SU-DHL-6 (cell line): ENCODE measurements around the gene SLC25A18.
"Not testable (repeated sequence)": the region's sequence is repeated elsewhere in the genome, so short reads cannot be mapped to it uniquely, and the experiment has no call there.

Experiments
- H2AFZ ChIP-seq: fragments of 200-600 bp; sonication (generic); 2 replicates; pipeline ENCODE4 v1.6.1; 2014; ENCODE audit warnings: low read depth, mild to moderate bottlenecking, moderate library complexity, mixed read lengths, antibody characterized with exemption, low read length; ENCODE audit not compliant: severe bottlenecking
- H3F3A ChIP-seq: fragments of 200-600 bp; shearing (Covaris generic); 2 replicates; pipeline ENCODE4 v1.6.0; 2016; ENCODE audit warnings: antibody characterized with exemption, mild to moderate bottlenecking; ENCODE audit not compliant: insufficient read depth
- H3K27ac ChIP-seq: fragments of 200-600 bp; sonication (generic); 2 replicates; pipeline ENCODE4 v1.5.1; 2016; ENCODE audit warnings: low read depth, mild to moderate bottlenecking, low read length, moderate library complexity, mixed read lengths
- H3K27me3 ChIP-seq: fragments of 200-600 bp; sonication (generic), shearing (Covaris generic); 2 replicates; pipeline ENCODE4 v1.6.0; 2014; ENCODE audit warnings: mild to moderate bottlenecking, low read length
- H3K36me3 ChIP-seq: fragments of 200-600 bp; sonication (generic); 2 replicates; pipeline ENCODE4 v1.6.1; 2014; ENCODE audit warnings: mild to moderate bottlenecking, low read length, mixed read lengths
- H3K4me2 ChIP-seq: fragments of 300-600, 200-600 bp; shearing (Covaris generic), sonication (generic); 2 replicates; pipeline ENCODE4 v1.6.0; 2014; ENCODE audit warnings: low read length, low read depth, mild to moderate bottlenecking; ENCODE audit not compliant: poor library complexity, severe bottlenecking
- H3K4me3 ChIP-seq: fragments of 200-600 bp; sonication (generic); 2 replicates; pipeline ENCODE4 v1.5.1; 2014; ENCODE audit warnings: antibody characterized with exemption, low read length, mild to moderate bottlenecking, mixed read lengths; ENCODE audit not compliant: insufficient read depth, poor library complexity, severe bottlenecking
- H3K79me2 ChIP-seq: fragments of 200-600 bp; sonication (generic); 2 replicates; pipeline ENCODE4 v1.6.1; 2014; ENCODE audit warnings: mild to moderate bottlenecking, low read length, moderate library complexity; ENCODE audit not compliant: insufficient read depth
- H3K9ac ChIP-seq: fragments of 200-600 bp; sonication (generic); 2 replicates; pipeline ENCODE4 v1.7.0; 2014; ENCODE audit warnings: mild to moderate bottlenecking, low read length
- H3K9me2 ChIP-seq: fragments of 200-600 bp; sonication (generic); replicated peaks from 2 replicates; pipeline ENCODE4 v1.6.1; 2014; ENCODE audit warnings: low read length; ENCODE audit not compliant: insufficient read depth
- H3K9me3 ChIP-seq: fragments of 200-600 bp; sonication (generic); 2 replicates; pipeline ENCODE4 v1.6.1; 2014; ENCODE audit warnings: low read length, mixed read lengths; ENCODE audit not compliant: insufficient read depth
- H4K20me1 ChIP-seq: fragments of 200-600 bp; sonication (generic); 2 replicates; pipeline ENCODE4 v1.6.1; 2014; ENCODE audit warnings: low read depth, mild to moderate bottlenecking, antibody characterized with exemption, low read length, moderate library complexity, mixed read lengths
- CTCF ChIP-seq: fragments of 200-600 bp; sonication (generic); IDR thresholded peaks from one replicate; pipeline ENCODE4 v1.5.1; 2017; ENCODE audit warnings: antibody characterized with exemption, mild to moderate bottlenecking, low read length, moderate library complexity; ENCODE audit not compliant: insufficient read depth, poor library complexity, severe bottlenecking
- EZH2phosphoT487 ChIP-seq: fragments of 200-600 bp; sonication (generic), shearing (Covaris generic); conservative IDR thresholded peaks from 2 replicates; pipeline ENCODE4 v1.6.1; 2018; ENCODE audit warnings: mild to moderate bottlenecking, antibody characterized with exemption, low read length, moderate library complexity, mixed read lengths

SLC25A18 gene

DNA sequence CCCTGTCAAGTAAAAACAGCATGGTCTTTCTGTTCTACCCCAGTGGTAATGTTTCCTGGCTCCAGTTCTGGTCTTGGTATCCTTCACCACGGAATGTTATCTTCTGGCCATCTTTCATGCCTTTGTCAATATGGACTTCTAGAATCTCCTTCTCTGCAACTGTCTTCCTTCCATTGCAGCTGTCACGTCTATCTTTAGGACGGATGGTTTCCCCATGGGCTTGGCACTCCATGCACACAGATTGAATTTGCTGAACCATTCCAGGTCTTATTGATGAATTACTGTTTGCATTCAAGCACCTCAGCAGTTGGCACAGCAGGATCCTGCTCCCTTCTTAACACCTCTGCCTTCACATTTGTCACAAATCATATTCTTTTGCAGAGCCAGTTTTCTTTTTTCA, 44.9 kb upstream of the SLC25A18 start:
- Histone ChIP-seq H3K9ac (no peak overlapping the region), H3K9me3 (no peaks in the 10 kb centered on the region), H3K27ac (no peak overlapping the region), H3K9me2 (no peaks in the 10 kb centered on the region), H3F3A (no peaks in the 10 kb centered on the region), H3K4me3 (no peak overlapping the region), H3K36me3 (no peaks in the 10 kb centered on the region), H4K20me1 (no peaks in the 10 kb centered on the region), H2AFZ (no peak overlapping the region), H3K27me3 (no peaks in the 10 kb centered on the region), H3K4me2 (no peak overlapping the region), H3K79me2 (no peaks in the 10 kb centered on the region)
- TF ChIP-seq EZH2phosphoT487, result no peak
- no peak for TF ChIP-seq CTCF

DNA sequence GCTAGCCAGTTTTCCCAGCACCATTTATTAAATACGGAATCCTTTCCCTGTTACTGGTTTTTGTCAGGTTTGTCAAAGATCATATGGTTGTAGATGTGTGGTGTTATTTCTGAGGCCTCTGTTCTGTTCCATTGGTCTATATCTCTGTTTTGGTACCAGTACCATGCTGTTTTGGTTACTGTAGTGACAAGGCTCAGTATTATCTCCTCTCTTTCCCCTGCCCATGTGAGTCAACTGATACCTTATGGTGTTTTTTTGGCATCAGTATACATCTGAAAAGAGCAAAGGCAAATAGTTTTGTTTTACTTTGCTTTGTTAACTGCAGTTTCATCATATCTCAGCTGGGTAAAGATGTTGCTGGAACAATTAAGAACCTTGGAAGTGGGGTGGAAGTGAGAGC, 41.3 kb upstream of the SLC25A18 start:
- H3K36me3 ChIP-seq, H3K9me3 ChIP-seq, H4K20me1 ChIP-seq, H3K4me3 ChIP-seq, H3K27me3 ChIP-seq, H3K79me2 ChIP-seq, H2AFZ ChIP-seq, H3K9ac ChIP-seq, H3K4me2 ChIP-seq, H3K9me2 ChIP-seq, H3F3A ChIP-seq, H3K27ac ChIP-seq: not testable (repeated sequence)

DNA sequence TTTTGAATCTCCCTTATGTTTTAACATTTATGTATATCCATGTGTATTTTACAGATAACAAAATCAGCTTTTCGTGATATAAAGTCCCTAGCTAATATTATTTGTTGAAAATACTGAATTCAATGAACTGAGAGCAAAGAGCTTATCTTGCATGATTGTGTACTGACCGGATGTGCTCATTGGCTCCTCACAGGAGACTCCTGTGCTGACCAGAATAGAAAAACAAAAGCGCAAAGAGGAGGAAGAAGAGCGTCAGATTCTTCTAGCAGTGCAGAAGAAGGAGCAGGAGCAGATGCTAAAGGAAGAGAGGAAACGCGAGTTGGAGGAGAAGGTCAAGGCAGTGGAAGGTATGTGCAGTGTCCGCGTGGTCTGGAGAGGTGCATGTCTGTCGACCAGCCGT, 39.4 kb upstream of the SLC25A18 start:
- no peaks in the 10 kb centered on the region for H3K9me2 ChIP-seq
- H3K36me3 ChIP-seq, result no peaks in the 10 kb centered on the region
- H3K27ac ChIP-seq, result no peak overlapping the region
- H3K9me3 ChIP-seq, result no peaks in the 10 kb centered on the region
- no peak overlapping the region for H3K4me2 ChIP-seq
- no peaks in the 10 kb centered on the region for H4K20me1 ChIP-seq
- no peak overlapping the region for H3K4me3 ChIP-seq
- no peak overlapping the region for H3K9ac ChIP-seq
- H2AFZ ChIP-seq, result no peak overlapping the region
- TF ChIP-seq CTCF (no peak), EZH2phosphoT487 (no peak)
- no peaks in the 10 kb centered on the region for H3K79me2 ChIP-seq
- no peaks in the 10 kb centered on the region for H3K27me3 ChIP-seq
- no peaks in the 10 kb centered on the region for H3F3A ChIP-seq

GRCh38 chr22:17536269-17536668, 27.0 kb upstream of the SLC25A18 start:
- no peaks in the 10 kb centered on the region for H3K9me3 ChIP-seq
- H3K9me2 ChIP-seq, result no peaks in the 10 kb centered on the region
- no peaks in the 10 kb centered on the region for H4K20me1 ChIP-seq
- no peak overlapping the region for H3K9ac ChIP-seq
- H3K27me3 ChIP-seq, result no peaks in the 10 kb centered on the region
- no peaks in the 10 kb centered on the region for H3K36me3 ChIP-seq
- no peak for TF ChIP-seq CTCF
- no peak for TF ChIP-seq EZH2phosphoT487
- no peak overlapping the region for H2AFZ ChIP-seq
- H3K79me2 ChIP-seq, result no peaks in the 10 kb centered on the region
- no peak overlapping the region for H3K4me3 ChIP-seq
- no peaks in the 10 kb centered on the region for H3F3A ChIP-seq
- no peak overlapping the region for H3K4me2 ChIP-seq
- no peak overlapping the region for H3K27ac ChIP-seq
